ENCODE measurements around the gene NEUROG2. TPM values are rescaled to one million over a fixed set of nuclear protein-coding genes. Genes with fewer than 3 reads are reported as not detected.
"Not testable (repeated sequence)": the region's sequence is repeated elsewhere in the genome, so short reads cannot be mapped to it uniquely, and the experiment has no call there.

The NEUROG2 gene
- 0.03 and 0.05 TPM in 2 replicates for total RNA-seq (2014; rRNA removed; shearing (Covaris generic))
- 0.09 and 0.18 TPM in 2 replicates for polyA plus RNA-seq (2015; cell fraction: cytosol; rRNA removed)
- polyA plus RNA-seq (2015; cell fraction: nucleus; rRNA removed): 0.07 and 0.10 TPM in 2 replicates

- no peak for DNase-seq (ENCODE audit: low read depth)
Measured at GRCh38 chr4:112516066-112516470, at the start of gene NEUROG2. Gene NEUROG2 (minus strand): TSS chr4:112516180. CDS start chr4:112515475, 705 bp downstream.

DNA sequence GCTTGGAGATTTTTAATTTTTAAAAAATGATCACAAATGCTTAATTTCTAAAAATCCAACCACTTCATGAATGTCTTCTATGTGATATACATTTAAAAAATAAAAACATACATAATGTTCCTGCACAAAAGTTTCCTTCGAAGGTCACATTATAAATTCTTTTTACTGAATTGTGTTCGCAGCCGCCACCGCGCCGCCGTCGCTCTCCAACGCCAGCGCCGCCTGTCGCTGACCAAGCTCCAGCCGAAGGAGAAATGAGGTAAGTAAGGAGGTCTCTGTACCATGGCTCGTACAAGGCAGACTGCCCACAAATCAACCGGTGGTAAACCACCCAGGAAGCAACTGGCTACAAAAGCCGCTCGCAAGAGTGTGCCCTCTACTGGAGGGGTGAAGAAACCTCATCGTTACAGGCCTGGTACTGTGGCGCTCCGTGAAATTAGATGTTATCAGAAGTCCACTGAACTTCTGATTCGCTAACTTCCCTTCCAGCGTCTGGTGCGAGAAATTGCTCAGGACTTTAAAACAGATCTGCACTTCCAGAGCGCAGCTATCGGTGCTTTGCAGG is 48.8 kb upstream of the NEUROG2 start:
- DNase-seq (ENCODE audit: low read depth): no peak

GRCh38 chr4:112563431-112564200 is 47.6 kb upstream of the NEUROG2 start:
- no peak for DNase-seq (ENCODE audit: low read depth)

DNA sequence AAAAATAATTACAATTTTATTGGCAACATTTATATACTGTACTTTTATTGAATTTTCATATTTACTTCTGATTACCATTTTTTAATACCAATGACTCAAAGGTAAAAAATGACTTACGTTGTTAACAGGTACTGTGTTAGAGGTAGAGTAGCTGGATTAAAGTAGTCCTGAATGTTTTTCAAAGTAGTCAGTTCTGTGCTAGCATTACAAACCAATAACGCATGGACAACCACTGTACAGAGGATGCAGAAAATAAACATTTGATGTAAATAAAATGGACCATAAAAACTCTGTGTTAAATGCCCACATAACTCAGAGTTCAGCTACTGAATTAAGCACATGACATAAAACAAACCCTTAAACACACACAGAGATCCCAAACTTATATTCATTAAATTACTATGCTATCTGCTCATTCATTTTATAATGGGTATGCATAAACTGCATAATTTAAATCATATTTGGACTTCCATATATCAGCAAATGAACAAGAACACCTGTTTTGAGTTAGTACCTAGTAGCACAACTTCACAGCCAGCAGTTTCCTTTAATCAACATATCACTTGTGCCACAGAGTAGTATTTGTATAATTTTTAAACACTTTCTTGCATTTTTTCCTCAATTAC is 46.4 kb upstream of the NEUROG2 start:
- no peak for DNase-seq (ENCODE audit: low read depth)

DNA sequence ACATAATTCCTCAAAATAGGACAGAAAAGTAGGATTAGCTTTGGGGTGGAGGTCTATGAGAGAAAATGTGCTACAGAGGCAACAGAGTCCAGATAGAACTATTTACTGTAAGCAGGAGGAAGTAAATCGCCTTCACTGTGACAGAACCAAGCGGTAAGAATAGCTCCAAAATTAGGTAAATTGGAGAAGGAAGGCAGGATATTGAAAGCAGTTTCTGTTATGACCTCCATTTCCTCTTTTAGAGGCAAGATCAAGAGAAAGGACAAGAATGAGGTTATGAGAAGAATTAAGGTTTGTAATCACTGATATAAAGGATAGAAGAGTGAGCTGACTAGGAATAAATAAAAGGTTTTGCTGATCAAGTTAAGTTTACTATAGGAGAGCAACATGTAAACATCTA is 44.1 kb upstream of the NEUROG2 start:
- no peak for DNase-seq (ENCODE audit: low read depth)

GRCh38 chr4:112559053-112559452 is 43.1 kb upstream of the NEUROG2 start:
- no peak for DNase-seq (ENCODE audit: low read depth)

GRCh38 chr4:112557676-112558411 is 41.9 kb upstream of the NEUROG2 start:
- DNase-seq (ENCODE audit: low read depth): no peak

DNA sequence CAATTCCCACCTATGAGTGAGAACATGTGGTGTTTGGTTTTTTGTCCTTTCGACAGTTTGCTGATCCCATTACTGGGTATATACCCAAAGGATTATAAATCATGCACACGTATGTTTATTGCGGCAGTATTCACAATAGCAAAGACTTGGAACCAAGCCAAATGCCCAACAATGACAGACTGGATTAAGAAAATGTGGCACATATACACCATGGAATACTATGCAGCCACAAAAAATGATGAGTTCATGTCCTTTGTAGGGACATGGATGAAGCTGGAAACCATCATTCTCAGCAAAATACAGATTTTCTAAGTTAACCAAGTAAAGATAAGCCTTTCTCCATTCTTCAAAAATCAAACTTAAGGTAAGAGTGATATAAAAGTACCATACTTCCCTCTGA is 38.3 kb upstream of the NEUROG2 start:
- DNase-seq (ENCODE audit: low read depth): not testable (repeated sequence)

DNA sequence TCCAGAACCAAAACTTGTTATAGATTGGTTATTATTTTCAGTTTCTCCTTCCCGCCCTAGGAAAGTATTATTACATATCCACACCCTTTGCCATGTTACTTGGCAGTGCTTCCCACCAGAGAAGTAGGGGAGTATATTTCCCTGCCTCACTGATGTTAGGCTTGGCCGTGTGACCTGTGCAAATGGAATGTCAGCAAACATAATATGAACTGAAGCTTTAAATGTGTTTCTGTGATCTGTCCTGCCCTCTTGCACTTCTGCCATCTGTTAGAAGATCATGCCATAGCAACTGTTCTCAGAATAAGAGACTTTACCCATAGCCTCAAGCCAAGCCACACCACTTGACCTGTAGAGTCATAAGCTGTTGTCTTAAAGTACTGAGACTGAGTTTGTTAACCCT is 36.7 kb upstream of the NEUROG2 start:
- peak; percentile 46 for DNase-seq (ENCODE audit: low read depth)

DNA sequence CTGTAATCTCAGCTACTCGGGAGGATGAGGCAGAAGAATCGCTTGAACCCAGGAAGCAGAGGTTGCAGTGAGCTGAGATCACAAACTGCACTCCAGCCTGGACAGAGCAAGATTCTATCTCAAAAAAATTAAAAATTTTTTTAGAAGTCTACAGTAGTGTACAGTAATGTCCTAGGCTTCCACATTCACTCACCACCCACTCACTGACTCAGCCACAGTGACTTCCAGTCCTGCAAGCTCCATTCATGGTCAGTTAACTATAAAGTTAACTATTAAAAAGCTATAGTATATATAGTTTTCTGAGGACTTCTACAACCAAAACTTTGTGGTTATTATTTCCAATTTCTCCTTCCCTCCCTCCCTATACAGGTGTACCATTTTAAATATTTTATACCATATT is 34.7 kb upstream of the NEUROG2 start:
- DNase-seq (ENCODE audit: low read depth): no peak

GRCh38 chr4:112546476-112546875 is 30.5 kb upstream of the NEUROG2 start:
- no peak for DNase-seq (ENCODE audit: low read depth)

- DNase-seq (ENCODE audit: low read depth): no peak
Measured at GRCh38 chr4:112545346-112545745, 29.4 kb upstream of the NEUROG2 start.

GRCh38 chr4:112540695-112541094 is 24.7 kb upstream of the NEUROG2 start:
- no peak for DNase-seq (ENCODE audit: low read depth)

DNA sequence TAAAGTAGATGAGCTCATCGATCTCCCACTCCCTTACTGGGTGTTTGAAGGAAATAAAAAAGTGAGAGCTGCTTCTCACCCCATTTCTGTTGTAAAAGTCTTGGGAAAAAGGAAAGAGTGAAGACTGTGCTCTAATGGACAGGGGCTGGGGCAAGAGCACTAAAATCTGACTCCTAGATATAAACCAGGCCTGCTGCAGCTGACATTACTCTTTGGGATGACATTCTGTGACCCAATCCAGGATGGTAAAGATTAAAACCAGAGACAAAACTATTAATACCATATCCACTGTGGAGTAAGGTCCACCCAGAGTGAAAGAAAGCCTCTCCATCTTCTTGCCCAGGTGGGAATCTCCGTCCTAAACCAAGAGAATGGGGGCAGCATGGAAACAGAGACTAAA is 20.1 kb upstream of the NEUROG2 start:
- no peak for DNase-seq (ENCODE audit: low read depth)

DNA sequence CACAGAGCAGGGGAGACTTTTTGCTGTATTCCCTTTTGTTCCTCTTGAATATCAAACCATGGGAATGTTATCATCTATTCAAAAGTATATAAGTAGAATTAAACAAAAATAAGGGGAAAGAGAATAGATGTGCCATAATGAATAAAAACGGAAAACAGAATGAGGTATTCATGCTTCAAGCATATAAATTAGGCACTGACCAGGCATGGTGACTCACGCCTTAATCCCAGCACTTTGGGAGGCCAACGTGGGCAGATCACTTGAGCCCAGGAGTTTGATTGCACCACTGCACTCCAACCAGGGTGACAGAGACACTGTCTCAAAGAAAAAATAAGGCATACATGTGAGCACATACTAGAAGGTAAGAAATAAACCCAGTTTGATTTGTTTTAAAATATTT is 16.3 kb upstream of the NEUROG2 start:
- DNase-seq (ENCODE audit: low read depth): peak; percentile 64

- no peak for DNase-seq (ENCODE audit: low read depth)
Measured at GRCh38 chr4:112531146-112531545, 15.2 kb upstream of the NEUROG2 start.

DNA sequence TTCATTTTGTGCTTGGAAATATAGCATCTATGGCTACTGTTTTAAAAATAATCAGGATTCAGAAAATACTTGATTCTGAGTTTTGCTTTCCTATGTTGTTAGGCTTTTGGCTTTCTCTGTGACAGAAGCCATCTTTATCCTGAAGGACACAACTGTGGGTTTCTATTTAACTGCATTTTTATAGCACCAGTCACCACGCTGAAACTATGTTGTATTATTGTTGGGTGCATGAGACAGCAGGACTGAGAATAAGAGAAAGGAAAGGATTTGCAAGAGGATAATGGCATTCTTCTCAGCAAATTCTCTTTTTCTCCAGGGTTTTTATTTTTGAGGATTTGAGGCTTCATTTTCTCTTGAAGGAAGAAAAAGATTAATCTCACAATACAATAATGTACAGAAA is 10.1 kb upstream of the NEUROG2 start:
- DNase-seq (ENCODE audit: low read depth): peak; percentile 23

GRCh38 chr4:112523764-112524505 is 8.0 kb upstream of the NEUROG2 start:
- no peak for DNase-seq (ENCODE audit: low read depth)

DNA sequence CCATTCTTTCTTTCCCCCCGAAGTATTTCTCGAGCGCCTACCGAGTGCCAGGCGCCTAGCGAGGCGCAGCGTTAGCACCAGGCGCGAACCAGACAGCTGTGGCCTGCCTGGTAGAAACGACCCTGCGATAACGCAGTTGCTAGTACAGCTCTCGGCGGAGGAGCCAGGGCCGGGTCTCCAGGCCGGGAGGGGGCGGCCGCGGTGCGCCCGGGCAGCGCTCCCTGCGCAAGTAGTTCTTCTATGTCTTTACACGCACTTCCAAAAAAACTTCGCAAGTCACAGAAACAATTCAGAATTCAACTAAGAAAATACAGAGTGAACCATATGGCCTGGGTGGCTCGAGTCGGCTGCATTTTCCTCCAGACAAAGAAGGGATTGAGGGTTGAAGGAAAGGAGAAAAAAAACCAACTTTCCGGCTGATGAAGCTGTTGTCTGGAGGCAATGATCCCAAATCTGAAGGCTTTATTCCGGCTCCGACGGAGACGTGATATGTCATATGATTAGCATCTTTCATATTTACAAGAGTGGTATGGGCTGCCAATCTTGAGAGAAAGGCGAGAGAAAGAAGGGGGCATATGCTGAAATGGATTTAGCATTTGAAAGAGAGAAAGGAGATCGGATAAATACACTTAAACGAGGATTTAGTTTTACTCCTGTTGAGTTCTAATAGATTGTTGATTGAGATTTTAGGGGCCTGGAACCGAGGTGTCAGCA is 7.2 kb upstream of the NEUROG2 start:
- DNase-seq (ENCODE audit: low read depth): no peak

DNA sequence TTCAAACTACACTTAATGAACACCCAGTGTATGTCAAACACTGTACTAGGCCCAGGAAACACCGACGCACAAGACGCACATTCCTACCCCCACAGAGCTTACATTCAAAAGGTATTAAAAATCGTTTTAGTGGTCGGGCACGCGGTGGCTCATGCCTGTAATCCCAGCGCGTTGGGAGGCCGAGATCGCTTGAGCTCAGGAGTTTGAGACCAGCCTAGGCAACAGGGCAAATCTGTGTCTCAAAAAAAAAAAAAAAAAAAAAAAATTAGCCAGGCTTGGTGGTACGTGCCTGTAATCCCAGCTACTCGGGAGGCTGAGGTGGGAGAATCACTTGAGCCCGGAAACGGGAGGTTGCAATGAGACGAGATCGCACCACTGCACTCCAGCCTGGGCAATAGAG is 6.5 kb upstream of the NEUROG2 start:
- DNase-seq (ENCODE audit: low read depth): not testable (repeated sequence)

Data from HT1080 (cell line).